GDM1 (cell line): ENCODE measurements around the gene EXOC4.
"Not testable (repeated sequence)": the region's sequence is repeated elsewhere in the genome, so short reads cannot be mapped to it uniquely, and the experiment has no call there.

Experiments used
- DNase-seq: peaks from one replicate; lab custom pipeline; 2025; lab: John Stamatoyannopoulos, UW

Gene EXOC4

GRCh38 chr7:133275446-133276095 lies 22.7 kb downstream of the EXOC4 start:
- DNase-seq = no peak

- DNase-seq = not testable (repeated sequence)
These were observed 26.1 kb downstream of the EXOC4 start for GRCh38 chr7:133278975-133279374.

GRCh38 chr7:133282094-133282493 lies 29.2 kb downstream of the EXOC4 start:
- DNase-seq = no peak

- no peak for DNase-seq
These were observed 31.2 kb downstream of the EXOC4 start for GRCh38 chr7:133284092-133284491.

- DNase-seq = no peak
These were observed 36.1 kb downstream of the EXOC4 start for GRCh38 chr7:133288970-133289369.

- DNase-seq = no peak
These were observed 37.2 kb downstream of the EXOC4 start for GRCh38 chr7:133290041-133290440.

- no peak for DNase-seq
These were observed 37.9 kb downstream of the EXOC4 start for GRCh38 chr7:133290676-133291333.

GRCh38 chr7:133292631-133293030 lies 39.8 kb downstream of the EXOC4 start:
- DNase-seq = no peak

- DNase-seq = no peak
These were observed 40.7 kb downstream of the EXOC4 start for GRCh38 chr7:133293384-133294160.

GRCh38 chr7:133294234-133294633 lies 41.4 kb downstream of the EXOC4 start:
- no peak for DNase-seq

GRCh38 chr7:133295484-133295883 lies 42.6 kb downstream of the EXOC4 start:
- DNase-seq = no peak

- DNase-seq = no peak
These were observed 44.2 kb downstream of the EXOC4 start for GRCh38 chr7:133297093-133297492.

GRCh38 chr7:133298080-133298479 lies 45.2 kb downstream of the EXOC4 start:
- DNase-seq = no peak

- no peak for DNase-seq
These were observed 46.8 kb downstream of the EXOC4 start for GRCh38 chr7:133299676-133300075.

GRCh38 chr7:133300088-133300487 lies 47.2 kb downstream of the EXOC4 start:
- DNase-seq = no peak

- no peak for DNase-seq
These were observed 47.9 kb downstream of the EXOC4 start for GRCh38 chr7:133300811-133301210.

- no peak for DNase-seq
These were observed 48.6 kb downstream of the EXOC4 start for GRCh38 chr7:133301444-133301843.

- no peak for DNase-seq
These were observed 50.5 kb downstream of the EXOC4 start for GRCh38 chr7:133303372-133303771.

- DNase-seq = no peak
These were observed 51.1 kb downstream of the EXOC4 start for GRCh38 chr7:133303931-133304330.

GRCh38 chr7:133309333-133309732 lies 56.5 kb downstream of the EXOC4 start:
- no peak for DNase-seq

GRCh38 chr7:133310232-133310862 lies 57.5 kb downstream of the EXOC4 start:
- DNase-seq = no peak

- no peak for DNase-seq
These were observed 60.7 kb downstream of the EXOC4 start for GRCh38 chr7:133313575-133313974.

- DNase-seq = no peak
These were observed 61.2 kb downstream of the EXOC4 start for GRCh38 chr7:133314084-133314483.
